CD14-positive monocyte (primary cell): ENCODE measurements around the gene SCN8A. TPM values are rescaled to one million over a fixed set of nuclear protein-coding genes. Genes with fewer than 3 reads are reported as not detected.
A peak's percentile ranks its signal among the peaks of the same experiment; 100 is the strongest.

ENCODE experiments used
- DNase-seq, 3 donors: peaks; one replicate each; pipeline ENCODE4 v3.0.0-alpha.2; 2011 to 2022
- H2AFZ ChIP-seq: 2 replicates; pipeline ENCODE4 v1.6.0; 2012; ENCODE audit warnings: mild to moderate bottlenecking, low read depth, low read length, inconsistent platforms; ENCODE audit not compliant: insufficient read depth, poor library complexity, severe bottlenecking
- H3K27ac ChIP-seq, 2 donors: 1 replicate in 1 of 2; 2 replicates in 1 of 2; pipeline ENCODE4 v1.5.1; 2012 to 2013; ENCODE audit warnings: low read length in 2 of 2, control low read depth in 1 of 2, inconsistent platforms in 1 of 2, low read depth in 1 of 2, mild to moderate bottlenecking in 1 of 2
- H3K27me3 ChIP-seq, 2 donors: one replicate each; pipeline versions ENCODE4 v1.6.0 to v1.6.1; 2011 to 2013; ENCODE audit warnings: low read length in 2 of 2; ENCODE audit not compliant: control insufficient read depth in 2 of 2, insufficient read depth in 2 of 2
- H3K36me3 ChIP-seq, 2 donors: replicated peaks in 1 of 2; 1 replicate in 1 of 2; 2 replicates in 1 of 2; pipeline versions ENCODE4 v1.5.1 to v1.6.1; 2012 to 2013; ENCODE audit warnings: low read length in 2 of 2, control low read depth in 1 of 2, inconsistent platforms in 1 of 2, mild to moderate bottlenecking in 1 of 2; ENCODE audit not compliant: insufficient read depth in 2 of 2, control insufficient read depth in 1 of 2
- H3K4me1 ChIP-seq, 2 donors: 1 replicate in 1 of 2; 2 replicates in 1 of 2; pipeline versions ENCODE4 v1.5.1 to v1.6.1; 2012 to 2013; ENCODE audit warnings: low read length in 2 of 2, control low read depth in 1 of 2, inconsistent platforms in 1 of 2, mild to moderate bottlenecking in 1 of 2, moderate library complexity in 1 of 2; ENCODE audit not compliant: insufficient read depth in 2 of 2, control insufficient read depth in 1 of 2
- H3K4me2 ChIP-seq: replicated peaks from 2 replicates; pipeline ENCODE3; 2012; ENCODE audit warnings: low read length, moderate library complexity, mild to moderate bottlenecking; ENCODE audit not compliant: poor library complexity, severe bottlenecking; ENCODE audit errors: extremely low read depth
- H3K4me3 ChIP-seq, 3 experiments: fragments of 200-600 bp in 1 of 3; sonication (generic) in 1 of 3; replicated peaks in 1 of 3; 1 replicate in 2 of 3; 2 replicates in 1 of 3; pipeline ENCODE4 v1.5.1; 2011 to 2013; ENCODE audit warnings: low read length in 3 of 3, mild to moderate bottlenecking in 3 of 3, control low read depth in 2 of 3, low read depth in 2 of 3, inconsistent platforms in 1 of 3, moderate library complexity in 1 of 3
- H3K79me2 ChIP-seq: 2 replicates; pipeline ENCODE4 v1.6.0; 2012; ENCODE audit warnings: mild to moderate bottlenecking, control low read depth, inconsistent platforms, low read length, moderate library complexity; ENCODE audit not compliant: insufficient read depth
- H3K9ac ChIP-seq: 2 replicates; pipeline ENCODE4 v1.6.0; 2017; ENCODE audit warnings: low read length, mild to moderate bottlenecking; ENCODE audit not compliant: insufficient read depth, poor library complexity, severe bottlenecking
- H3K9me3 ChIP-seq, 2 donors: replicated peaks in 1 of 2; 1 replicate in 1 of 2; 2 replicates in 1 of 2; pipeline versions ENCODE4 v1.5.1 to v1.6.1; 2012 to 2013; ENCODE audit warnings: low read length in 2 of 2, control low read depth in 1 of 2; ENCODE audit not compliant: control insufficient read depth in 1 of 2, insufficient read depth in 1 of 2
- H4K20me1 ChIP-seq: 2 replicates; pipeline ENCODE4 v1.6.0; 2012; ENCODE audit warnings: mild to moderate bottlenecking, low read length, control low read depth, moderate library complexity; ENCODE audit not compliant: insufficient read depth
- H3K27ac Mint-ChIP-seq, 7 donors: one replicate each; pipeline ENCODE4 v1.8.0; 2020; ENCODE audit warnings: mild to moderate bottlenecking in 7 of 7, mixed read lengths in 7 of 7, moderate library complexity in 6 of 7, inconsistent platforms in 2 of 7
- H3K27me3 Mint-ChIP-seq, 3 donors: one replicate each; pipeline ENCODE4 v1.8.0; 2021 to 2022; ENCODE audit warnings: low read depth in 3 of 3, mild to moderate bottlenecking in 3 of 3, mixed read lengths in 3 of 3, moderate library complexity in 3 of 3, inconsistent platforms in 1 of 3
- H3K36me3 Mint-ChIP-seq, 2 donors: one replicate each; pipeline ENCODE4 v1.8.0; 2020; ENCODE audit warnings: mixed read lengths in 2 of 2, inconsistent platforms in 1 of 2, mild to moderate bottlenecking in 1 of 2
- H3K4me1 Mint-ChIP-seq: one replicate; pipeline ENCODE4 v1.8.0; 2020; ENCODE audit warnings: mild to moderate bottlenecking, mixed read lengths
- H3K4me3 Mint-ChIP-seq, 2 donors: one replicate each; pipeline ENCODE4 v1.8.0; 2020; ENCODE audit warnings: mild to moderate bottlenecking in 2 of 2, mixed read lengths in 2 of 2, moderate library complexity in 1 of 2
- H3K9me3 Mint-ChIP-seq, 7 donors: one replicate each; pipeline ENCODE4 v1.8.0; 2020 to 2022; ENCODE audit warnings: mixed read lengths in 7 of 7, mild to moderate bottlenecking in 6 of 7, moderate library complexity in 6 of 7, inconsistent platforms in 2 of 7
- WGBS: methylation state at CpG from one replicate; pipeline ENCODE4 v1.1.5; 2013; ENCODE audit warnings: missing lambda C conversion rate; ENCODE audit not compliant: insufficient coverage; 5-methylcytosine and 5-hydroxymethylcytosine counted together
- intact Hi-C, 2 donors: fragments of 100-400 bp; cut with micrococcal nuclease; formaldehyde crosslinking; loops; one replicate each; pipeline versions ENCODE4 v1.15.0 to v1.15.1; 2023
- polyA plus RNA-seq, 3 donors: library from polyadenylated mRNA; depleted of rRNA in 1 of 3; unstranded in 2 of 3; stranded (reverse) in 1 of 3; fragments of 300-500 nt in 2 of 3; fragments of >200 nt in 1 of 3; fragmentation: Illumina TruSeq in 2 of 3; gene quantifications; 1 replicate in 2 of 3; 2 replicates in 1 of 3; pipeline ENCODE4 v1.2.3, GENCODE V29; 2012 to 2021
- TF ChIP-seq, protein P1 (sequence below): fragments of 200-600 bp; IDR thresholded peaks from one replicate; pipeline ENCODE4 v1.8.0; 2022; ENCODE audit warnings: antibody characterized with exemption, mild to moderate bottlenecking

SCN8A gene
- polyA plus RNA-seq, 3 donors = 0.03 TPM; not detected in 2

DNA sequence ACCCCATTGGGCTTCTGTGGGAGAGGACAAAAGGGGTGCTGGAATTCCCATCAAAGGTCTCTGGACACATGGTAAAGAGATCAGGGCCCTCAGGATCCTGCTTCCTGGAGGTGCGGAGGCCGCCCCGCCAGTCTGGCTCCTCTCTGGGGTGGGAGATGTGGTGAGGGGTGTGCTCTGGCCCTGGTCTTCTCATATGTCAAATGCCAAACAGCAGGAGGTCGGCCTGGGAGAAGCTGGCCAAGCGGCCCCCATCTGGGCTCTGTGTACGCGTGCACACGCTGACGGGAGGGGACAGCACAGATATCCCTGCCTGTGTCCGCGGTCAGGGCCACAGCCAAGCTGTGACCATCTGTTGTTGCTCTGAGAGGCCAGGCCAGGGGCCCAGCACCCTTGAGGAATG, 243.4 kb downstream of the SCN8A start:
- H3K36me3 Mint-ChIP-seq = peaks cover 0 to 4% of the 10 kb centered on the region in 2 donors
- WGBS = 95% methylated on average over 11 of the region's 11 CpGs
- intact Hi-C loops = no loop called here

DNA sequence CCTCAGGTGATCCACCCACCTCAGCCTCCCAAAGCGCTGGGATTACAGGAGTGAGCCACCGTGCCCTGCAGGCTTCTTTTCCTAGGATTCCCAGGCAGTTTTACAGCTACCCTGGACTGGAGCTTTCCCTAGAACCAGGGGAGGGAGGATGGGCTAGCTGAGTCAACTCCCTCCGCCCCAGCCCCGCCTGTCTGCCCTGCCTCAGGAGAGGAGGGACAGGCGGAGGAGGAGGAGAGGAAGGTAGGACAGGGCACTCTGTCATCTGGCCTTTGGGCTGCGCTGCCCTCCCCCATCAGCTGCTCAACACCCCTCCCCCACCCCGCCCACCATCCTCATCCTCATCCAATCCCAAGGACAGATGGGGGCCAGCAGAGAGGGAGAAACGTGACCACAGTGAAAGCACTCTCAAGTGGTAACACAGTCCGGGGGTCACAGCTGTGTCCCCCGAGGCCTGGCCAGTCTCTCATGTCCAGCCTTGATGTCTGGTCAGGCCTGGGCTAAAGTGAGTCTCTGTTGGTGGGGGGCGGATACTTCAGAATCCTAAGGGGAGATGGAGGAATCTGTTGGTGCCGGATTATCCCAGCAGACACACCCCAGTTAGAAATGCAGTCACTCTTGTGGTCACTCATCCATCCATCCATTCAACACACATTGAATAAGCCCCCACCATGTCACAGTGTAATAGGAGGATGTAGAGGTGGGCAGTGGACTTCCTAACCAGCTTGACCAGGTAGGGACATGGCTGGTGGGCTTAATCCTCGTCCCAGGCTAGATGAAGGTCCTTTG, 245.2 kb downstream of the SCN8A start:
- DNase-seq = no peak
- H3K36me3 ChIP-seq = no peaks in the 10 kb centered on the region
- H3K4me2 ChIP-seq = no peak overlapping the region
- no peaks in the 10 kb centered on the region for H3K27me3 ChIP-seq
- no peaks in the 10 kb centered on the region for H4K20me1 ChIP-seq
- H3K79me2 ChIP-seq = no peaks in the 10 kb centered on the region
- 82% methylated on average over 3 of the region's 13 CpGs for WGBS
- Mint-ChIP-seq H3K27me3 (peaks cover 3 to 18% (median 15%) of the 10 kb centered on the region in 3 donors), H3K9me3 (peaks cover 0 to 2% (median 0%) of the 10 kb centered on the region in 7 donors), H3K27ac (no peak overlapping the region), H3K36me3 (peaks cover 0 to 6% of the 10 kb centered on the region in 2 donors), H3K4me3 (no peak overlapping the region), H3K4me1 (peaks cover 71% of the 10 kb centered on the region)
- intact Hi-C loops = no loop called here
- H3K9me3 ChIP-seq = no peaks in the 10 kb centered on the region
- TF ChIP-seq, protein P1, sequence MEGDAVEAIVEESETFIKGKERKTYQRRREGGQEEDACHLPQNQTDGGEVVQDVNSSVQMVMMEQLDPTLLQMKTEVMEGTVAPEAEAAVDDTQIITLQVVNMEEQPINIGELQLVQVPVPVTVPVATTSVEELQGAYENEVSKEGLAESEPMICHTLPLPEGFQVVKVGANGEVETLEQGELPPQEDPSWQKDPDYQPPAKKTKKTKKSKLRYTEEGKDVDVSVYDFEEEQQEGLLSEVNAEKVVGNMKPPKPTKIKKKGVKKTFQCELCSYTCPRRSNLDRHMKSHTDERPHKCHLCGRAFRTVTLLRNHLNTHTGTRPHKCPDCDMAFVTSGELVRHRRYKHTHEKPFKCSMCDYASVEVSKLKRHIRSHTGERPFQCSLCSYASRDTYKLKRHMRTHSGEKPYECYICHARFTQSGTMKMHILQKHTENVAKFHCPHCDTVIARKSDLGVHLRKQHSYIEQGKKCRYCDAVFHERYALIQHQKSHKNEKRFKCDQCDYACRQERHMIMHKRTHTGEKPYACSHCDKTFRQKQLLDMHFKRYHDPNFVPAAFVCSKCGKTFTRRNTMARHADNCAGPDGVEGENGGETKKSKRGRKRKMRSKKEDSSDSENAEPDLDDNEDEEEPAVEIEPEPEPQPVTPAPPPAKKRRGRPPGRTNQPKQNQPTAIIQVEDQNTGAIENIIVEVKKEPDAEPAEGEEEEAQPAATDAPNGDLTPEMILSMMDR = no peak
- H3K4me1 ChIP-seq = peaks cover 73 to 79% of the 10 kb centered on the region in 2 donors
- H3K9ac ChIP-seq = no peak overlapping the region
- H3K27ac ChIP-seq = no peak overlapping the region
- H2AFZ ChIP-seq = no peak overlapping the region
- H3K4me3 ChIP-seq = no peak overlapping the region

More for the DNA sequence above, 243.4 kb downstream of the SCN8A start:
- Histone ChIP-seq H3K27me3 (no peaks in the 10 kb centered on the region), H3K4me3 (no peak overlapping the region), H2AFZ (no peak overlapping the region), H4K20me1 (no peaks in the 10 kb centered on the region), H3K4me2 (no peak overlapping the region), H3K9ac (no peak overlapping the region), H3K79me2 (no peaks in the 10 kb centered on the region), H3K9me3 (no peaks in the 10 kb centered on the region), H3K27ac (no peak overlapping the region), H3K36me3 (no peaks in the 10 kb centered on the region), H3K4me1 (peaks cover 70 to 79% of the 10 kb centered on the region in 2 donors)
- no peak for DNase-seq
- Mint-ChIP-seq H3K4me3 (no peak overlapping the region), H3K4me1 (peaks cover 69% of the 10 kb centered on the region), H3K9me3 (peaks cover 0 to 2% (median 0%) of the 10 kb centered on the region in 7 donors), H3K27ac (peak overlapping the region in 1 of 7 donors; percentile 24), H3K27me3 (peaks cover 5 to 15% (median 14%) of the 10 kb centered on the region in 3 donors)
- TF ChIP-seq, protein P1 = no peak
